GM21390 (cell line): ENCODE results near the gene PTGER4.
"Not testable (repeated sequence)": the region's sequence is repeated elsewhere in the genome, so short reads cannot be mapped to it uniquely, and the experiment has no call there.

Source experiments
- ATAC-seq: cut with Tn5 transposase; IDR thresholded peaks from one replicate; pipeline ENCODE4 v1.9.1; 2021; ENCODE audit not compliant: unreplicated experiment

Gene PTGER4

GRCh38 chr5:40679913-40680681 is at the start of gene PTGER4:
Gene PTGER4 (plus strand): TSS chr5:40679915. CDS start chr5:40680994, 1,079 bp downstream.
- peak; percentile 35 for ATAC-seq

- ATAC-seq: no peak
These were observed 49.6 kb upstream of the PTGER4 start for GRCh38 chr5:40630126-40630525.

DNA sequence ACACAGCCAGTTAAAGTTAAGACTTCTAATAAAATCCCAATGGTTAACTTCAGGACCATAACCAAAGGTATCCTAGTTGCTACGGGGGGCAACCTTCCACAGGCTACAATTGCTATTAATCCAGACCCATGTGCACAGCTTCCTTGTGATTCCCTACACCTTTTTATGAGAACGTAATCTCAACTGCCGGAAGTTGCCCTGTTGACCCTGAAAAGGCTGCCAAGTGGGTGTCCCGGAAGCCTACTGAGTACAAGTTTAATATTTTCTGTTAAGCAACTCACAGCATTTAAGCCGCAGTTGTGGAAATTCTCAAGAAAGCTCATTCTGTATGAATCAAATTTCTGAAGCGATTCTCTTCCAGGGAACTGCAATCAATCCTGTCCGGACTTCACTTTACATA is 48.5 kb upstream of the PTGER4 start:
- ATAC-seq: no peak

GRCh38 chr5:40634154-40634553 is 45.6 kb upstream of the PTGER4 start:
- no peak for ATAC-seq

DNA sequence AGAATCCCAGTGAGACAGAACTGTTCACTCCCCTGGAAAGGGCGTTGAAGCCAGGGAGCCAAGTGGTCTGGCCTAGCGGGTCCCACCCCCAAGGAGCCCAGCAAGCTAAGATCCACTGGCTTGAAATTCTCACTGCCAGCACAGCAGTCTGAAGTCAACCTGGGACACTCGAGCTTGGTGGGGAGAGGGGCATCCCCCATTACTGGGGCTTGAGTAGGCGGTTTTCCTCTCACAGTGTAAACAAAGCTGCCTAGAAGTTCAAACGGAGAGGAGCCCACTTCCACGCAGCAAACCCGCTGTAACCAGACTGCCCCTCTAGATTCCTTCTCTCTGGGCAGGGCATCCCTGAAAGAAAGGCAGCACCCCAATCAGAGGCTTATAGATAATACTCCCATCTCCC is 45.1 kb upstream of the PTGER4 start:
- ATAC-seq: no peak

- not testable (repeated sequence) for ATAC-seq
These were observed 40.2 kb upstream of the PTGER4 start for GRCh38 chr5:40639531-40639930.

GRCh38 chr5:40646266-40646665 is 33.4 kb upstream of the PTGER4 start:
- no peak for ATAC-seq

- no peak for ATAC-seq
These were observed 31.6 kb upstream of the PTGER4 start for GRCh38 chr5:40648150-40648549.

- no peak for ATAC-seq
These were observed 30.2 kb upstream of the PTGER4 start for GRCh38 chr5:40649463-40650030.

- ATAC-seq: no peak
These were observed 28.5 kb upstream of the PTGER4 start for GRCh38 chr5:40651201-40651600.

- no peak for ATAC-seq
These were observed 27.1 kb upstream of the PTGER4 start for GRCh38 chr5:40652441-40653220.

- ATAC-seq: no peak
These were observed 26.3 kb upstream of the PTGER4 start for GRCh38 chr5:40653221-40654022.

DNA sequence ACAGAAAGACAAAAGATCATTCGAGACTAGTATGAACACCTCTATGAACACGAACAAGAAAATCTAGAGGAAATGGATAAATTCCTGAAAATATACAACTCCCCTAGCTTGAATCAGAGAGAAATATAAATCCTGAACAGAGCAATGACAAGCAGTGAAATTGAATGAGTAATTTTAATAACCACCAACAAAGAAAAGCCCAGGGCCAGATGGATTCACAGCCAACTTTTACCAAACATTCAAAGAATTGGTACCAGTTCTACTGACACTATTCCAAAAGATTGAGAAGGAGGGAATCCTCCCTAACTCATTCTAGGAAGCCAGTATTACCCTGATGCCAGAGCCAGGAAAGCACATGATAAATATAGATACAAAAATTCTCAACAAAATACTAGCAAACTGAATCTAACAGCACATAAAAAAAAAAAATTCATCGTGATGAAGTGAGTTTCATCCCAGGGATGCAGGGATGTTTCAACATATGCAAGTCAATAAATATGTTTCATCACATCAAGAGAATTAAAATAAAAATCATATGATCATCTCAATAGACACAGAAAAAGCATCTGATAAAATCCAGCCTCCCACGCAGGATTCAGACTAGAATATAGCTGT is 25.2 kb upstream of the PTGER4 start:
- ATAC-seq: no peak

GRCh38 chr5:40655138-40655537 is 24.6 kb upstream of the PTGER4 start:
- no peak for ATAC-seq

DNA sequence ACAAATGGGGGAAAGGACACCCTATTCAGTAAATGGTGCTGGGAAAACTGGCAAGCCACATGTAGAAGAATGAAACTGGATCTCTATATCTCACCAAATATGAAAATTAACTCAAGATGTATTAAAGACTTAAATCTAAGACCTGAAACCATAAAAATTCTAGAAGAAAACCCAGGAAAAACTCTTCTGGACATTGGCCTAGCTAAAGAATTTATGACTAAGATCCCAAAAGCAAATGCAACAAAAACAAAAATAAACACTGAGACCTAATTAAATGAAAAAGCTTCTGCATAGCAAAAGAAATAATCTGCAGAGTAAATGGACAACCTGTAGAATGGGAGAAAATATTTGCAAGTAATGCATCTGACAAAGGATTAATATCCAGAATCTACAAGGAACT is 23.6 kb upstream of the PTGER4 start:
- ATAC-seq: not testable (repeated sequence)

- ATAC-seq: no peak
These were observed 22.9 kb upstream of the PTGER4 start for GRCh38 chr5:40656766-40657165.

- ATAC-seq: no peak
These were observed 19.0 kb upstream of the PTGER4 start for GRCh38 chr5:40660751-40661150.

GRCh38 chr5:40665635-40666298 is 13.9 kb upstream of the PTGER4 start:
- ATAC-seq: no peak

DNA sequence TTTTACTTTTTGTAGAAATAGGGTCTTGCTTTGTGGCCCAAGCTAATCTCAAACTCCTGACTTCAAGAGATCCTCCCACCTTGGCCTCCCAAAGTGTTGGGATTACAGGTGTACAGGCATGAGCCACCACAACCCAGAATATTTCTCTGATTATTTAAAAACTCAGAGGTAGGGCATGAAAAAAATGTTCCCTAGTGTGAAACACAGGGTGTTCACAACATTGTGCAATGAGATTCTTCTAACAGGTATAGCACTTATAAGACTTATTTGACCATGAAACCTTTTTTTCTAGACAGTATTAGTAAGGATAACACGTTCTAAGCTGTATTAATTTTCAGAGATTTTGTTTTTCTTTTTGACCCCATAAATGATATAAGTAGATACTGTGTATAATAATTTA is 13.1 kb upstream of the PTGER4 start:
- ATAC-seq: no peak

GRCh38 chr5:40667161-40667663 is 12.5 kb upstream of the PTGER4 start:
- ATAC-seq: no peak
